GM15510 (cell line): ENCODE data around the gene DNMT3A.

Source experiments
- POLR2A ChIP-seq: IDR thresholded peaks from 3 replicates; pipeline ENCODE4 v1.6.1; 2011; ENCODE audit warnings: borderline replicate concordance; ENCODE audit not compliant: insufficient read length; ENCODE audit errors: extremely low read depth

Gene DNMT3A

DNA sequence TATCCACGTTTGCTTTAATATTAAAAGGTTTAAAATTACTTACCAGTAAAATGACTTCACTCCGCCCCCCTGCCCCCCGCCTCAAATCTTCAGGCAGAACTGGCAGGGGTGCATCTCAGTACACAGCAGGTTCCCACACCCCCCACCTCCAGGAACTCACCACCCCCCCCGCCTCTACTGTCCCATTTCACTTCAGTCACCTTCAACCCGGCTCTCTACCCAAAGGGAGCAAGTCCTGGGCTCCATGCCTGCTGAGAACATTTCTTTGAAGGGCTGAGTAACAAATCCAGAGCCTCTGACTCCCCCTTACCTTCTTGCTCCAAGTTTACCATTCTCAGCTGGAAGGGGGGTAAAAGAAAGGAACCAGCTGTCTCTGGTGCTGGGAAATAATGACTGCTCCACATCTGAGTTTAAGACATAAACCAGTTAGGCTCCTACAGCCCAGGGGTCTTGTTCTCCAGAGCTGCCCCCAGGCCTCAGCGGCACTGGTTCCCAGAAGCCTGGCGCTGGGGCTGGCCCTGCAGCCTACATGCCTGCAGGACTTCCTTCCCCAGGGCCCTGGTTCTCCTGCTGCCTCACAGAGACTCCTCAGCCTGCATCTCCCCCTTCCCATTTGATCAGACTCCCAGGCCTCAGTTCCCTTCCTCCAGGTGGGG lies 42.8 kb downstream of the DNMT3A start:
- TF ChIP-seq POLR2A, result no peak

DNA sequence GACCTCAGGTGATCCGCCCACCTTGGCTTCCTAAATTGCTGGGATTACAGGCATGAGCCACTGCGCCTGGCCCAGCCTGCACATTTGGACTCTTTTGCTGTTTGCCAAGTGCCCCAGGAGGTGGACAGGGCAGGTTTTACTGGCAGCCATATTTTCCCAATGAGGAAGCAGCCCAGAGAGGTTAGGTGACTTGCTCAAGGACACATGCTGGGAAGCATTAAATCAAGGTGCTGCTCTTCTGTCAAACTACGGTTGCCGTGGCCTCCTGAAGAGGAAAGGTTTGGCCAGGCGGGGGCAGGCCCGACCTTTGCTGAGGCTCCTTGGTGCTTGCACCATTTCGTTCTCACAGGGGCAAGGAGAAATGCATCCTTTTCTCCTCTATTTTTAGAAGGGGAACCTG lies 44.0 kb downstream of the DNMT3A start:
- TF ChIP-seq POLR2A, result no peak

DNA sequence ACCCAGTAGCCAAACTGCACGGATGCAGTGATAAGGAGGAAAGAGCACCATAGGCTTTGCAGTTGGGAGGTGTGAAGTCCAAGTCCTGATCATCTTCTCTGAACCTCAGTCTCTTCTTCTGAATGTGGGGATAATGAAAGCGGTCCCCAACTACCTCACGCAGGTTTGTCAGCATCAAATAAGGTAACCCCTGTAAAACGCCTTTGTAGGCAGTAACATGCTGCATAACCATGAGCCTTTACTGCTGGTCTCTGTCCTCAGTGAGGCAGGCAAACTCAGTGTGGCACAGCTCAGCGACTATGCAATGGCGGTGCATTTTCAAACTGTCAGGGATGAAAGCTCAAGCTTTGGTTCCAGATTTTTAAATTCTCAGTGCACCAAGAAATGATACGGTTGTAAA lies 46.1 kb downstream of the DNMT3A start:
- no peak for TF ChIP-seq POLR2A

DNA sequence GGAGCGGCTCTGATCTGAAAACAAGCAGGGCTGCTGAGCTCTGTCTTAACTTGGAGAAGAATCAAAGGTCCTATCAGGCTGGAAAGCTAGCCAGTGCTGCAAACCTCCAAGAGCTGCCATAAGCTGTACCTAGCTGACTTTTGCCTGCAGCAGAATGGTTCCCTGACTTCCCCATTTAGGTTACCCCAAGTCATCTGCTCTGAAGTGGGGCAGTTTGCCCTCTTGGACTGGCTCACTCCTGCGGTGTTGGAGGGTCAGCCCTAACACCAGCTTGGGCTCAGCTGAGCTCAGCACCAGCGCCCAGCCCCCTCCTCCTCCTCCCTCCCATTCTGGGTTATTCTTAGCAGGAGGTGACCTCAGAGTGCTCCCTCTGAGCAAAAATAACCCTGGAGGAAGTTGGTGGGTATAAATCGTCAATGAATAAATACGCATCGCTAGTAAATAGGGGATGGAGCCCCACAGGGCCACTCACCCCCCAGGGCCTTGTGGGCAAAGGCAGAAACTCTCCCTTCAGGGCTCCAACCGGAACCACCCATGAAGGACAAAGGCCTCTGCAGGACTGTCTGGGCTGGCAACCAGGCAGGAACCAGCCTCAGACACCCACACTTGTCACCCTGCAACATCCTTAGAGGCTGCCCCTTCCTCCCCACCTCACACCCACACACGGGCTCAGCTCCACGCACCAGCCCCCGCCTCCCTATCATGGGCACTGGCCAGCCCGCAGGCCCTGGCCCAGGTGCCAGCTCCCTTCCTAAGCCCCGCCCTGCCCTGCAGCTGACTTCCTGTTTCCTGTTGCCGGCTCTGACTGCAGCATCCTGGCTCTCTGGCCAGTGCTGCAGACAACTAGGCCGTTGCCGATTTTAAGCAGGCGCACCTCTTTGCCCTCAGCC lies 46.9 kb downstream of the DNMT3A start:
- TF ChIP-seq POLR2A, result peak; percentile 64

DNA sequence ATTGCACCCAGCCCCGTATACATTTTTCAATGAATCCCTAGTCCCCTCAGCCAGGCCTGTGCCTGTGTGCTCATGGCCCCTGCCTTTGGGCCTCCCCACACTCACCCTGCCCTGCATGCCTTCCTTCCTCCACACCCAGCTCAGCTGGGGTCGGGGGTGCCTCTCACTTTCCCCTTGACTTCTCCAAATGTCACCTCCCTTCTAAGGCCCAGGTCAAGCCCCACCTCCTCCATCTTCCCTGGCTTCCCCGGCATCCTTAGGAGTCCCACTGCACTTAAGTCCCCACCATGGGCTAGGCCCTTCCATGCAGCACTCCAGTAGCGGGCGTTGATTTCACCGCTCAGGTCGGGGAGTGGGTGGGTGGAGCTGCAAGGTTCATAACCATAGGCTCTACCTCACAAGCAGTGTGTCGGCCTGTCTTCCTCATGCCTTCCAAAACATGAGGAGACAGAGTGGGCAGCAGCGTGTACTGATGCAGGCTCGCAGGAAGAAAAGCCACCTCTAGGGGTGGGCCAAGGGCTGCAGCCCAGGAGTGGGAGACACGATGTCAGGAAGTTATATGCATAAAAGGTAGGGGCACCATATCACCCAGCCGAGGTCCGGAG lies 47.7 kb downstream of the DNMT3A start:
- TF ChIP-seq POLR2A, result no peak

DNA sequence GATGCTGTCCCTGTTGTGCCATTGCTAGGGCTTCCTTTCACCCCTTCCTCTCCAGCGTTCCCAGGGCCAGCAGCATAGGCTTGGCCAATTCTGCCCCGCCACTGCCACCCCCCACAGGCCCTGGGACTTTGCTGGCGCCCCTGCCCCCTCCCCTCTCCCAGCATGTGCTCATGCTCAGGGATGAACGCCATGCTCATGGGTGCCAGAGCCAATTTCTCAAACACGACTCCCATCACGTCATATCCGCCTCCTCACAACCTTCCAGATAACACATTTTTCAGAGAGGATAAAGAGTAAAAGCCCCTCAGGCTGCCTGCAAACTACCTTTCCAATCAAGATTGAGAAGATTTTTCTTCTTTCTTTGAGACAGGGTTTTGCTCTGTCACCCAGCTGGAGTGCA lies 48.6 kb downstream of the DNMT3A start:
- no peak for TF ChIP-seq POLR2A

DNA sequence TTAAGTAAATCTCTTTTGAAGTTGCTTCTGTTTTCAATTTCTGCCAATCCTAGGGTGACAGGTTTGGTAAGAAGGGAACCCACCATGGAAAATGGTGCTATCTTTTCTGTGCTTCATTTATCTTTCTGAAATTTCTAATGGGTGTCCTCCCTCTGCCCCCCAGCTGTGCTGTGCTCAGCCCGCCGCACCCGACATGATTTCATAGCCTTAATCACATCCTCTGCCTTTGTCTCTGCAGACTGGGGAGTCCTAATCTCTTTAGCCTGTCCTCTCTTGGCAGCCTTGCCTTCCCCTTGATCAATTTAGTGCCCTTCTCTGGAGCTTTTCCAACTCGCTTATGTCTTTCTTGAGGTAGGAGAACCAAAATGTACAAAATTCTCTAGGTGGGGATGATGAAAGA lies 49.3 kb downstream of the DNMT3A start:
- TF ChIP-seq POLR2A, result no peak

DNA sequence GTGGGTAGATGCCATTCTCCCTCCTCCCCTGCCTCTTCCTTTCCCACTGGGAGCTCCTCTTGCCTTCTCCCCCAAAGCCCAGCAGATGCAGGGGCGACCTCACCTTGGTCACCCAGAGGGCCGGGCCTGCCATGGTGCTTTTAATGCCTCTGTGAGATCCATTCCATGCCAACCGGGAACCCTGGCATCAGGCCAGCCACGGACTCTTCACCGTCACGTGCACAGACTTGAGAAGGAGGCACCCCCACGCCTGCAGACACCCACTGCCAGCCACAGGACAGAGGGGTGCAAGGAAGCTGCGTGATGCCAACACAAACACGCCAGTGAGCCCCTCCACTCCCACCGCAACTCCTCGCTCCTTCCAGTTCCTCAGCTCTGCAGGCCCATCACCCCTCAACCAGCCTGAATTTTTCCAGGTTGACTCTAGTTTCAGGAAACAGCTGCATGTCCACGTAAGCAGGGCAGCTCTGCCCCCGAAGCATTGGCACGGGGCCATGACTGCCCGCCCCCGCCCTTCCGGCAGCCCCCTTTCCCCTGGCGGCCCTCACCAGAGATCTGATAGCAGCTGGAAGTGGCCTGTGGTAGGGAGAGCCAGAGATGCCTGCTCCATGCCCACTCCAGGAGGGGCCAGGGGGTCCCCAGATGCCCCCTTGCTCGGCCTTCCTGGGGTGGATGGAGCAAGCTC lies 50.8 kb downstream of the DNMT3A start:
- no peak for TF ChIP-seq POLR2A

DNA sequence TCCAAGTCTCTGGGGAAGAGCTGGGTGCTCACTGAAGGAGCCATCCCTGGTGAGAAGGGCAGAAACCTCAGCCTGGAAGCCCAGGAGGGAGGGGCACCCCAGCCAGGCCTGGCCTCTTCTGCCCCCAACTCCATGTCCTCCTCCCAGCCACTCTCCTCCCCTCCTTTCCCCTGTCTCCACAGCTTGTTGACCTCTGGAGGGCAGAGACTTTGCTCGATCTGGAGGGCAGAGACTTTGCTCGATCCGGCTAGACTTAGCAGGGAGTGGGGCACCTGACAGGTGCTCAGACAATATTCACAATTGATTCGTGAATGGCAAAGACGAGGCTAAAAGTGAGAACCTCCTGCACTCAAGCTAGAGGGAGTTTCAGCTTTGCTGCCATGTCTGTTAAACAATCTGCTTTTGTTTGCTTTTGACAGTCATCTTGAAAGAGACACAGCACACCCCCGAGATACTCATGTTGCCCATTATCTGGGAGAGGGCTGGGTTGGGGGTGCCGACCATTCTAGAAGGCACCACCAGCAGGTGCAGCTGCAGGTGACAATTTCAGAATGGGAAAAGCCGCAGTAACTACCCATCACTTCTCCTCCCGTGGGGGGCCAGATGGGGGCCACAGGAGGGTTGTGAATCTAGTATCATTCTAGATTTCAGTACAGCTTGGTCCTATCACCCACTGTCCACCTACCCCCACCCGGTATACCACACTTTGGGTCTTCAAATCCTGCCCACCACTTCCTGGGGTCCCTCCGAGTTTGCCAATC lies 54.8 kb downstream of the DNMT3A start:
- TF ChIP-seq POLR2A, result no peak

DNA sequence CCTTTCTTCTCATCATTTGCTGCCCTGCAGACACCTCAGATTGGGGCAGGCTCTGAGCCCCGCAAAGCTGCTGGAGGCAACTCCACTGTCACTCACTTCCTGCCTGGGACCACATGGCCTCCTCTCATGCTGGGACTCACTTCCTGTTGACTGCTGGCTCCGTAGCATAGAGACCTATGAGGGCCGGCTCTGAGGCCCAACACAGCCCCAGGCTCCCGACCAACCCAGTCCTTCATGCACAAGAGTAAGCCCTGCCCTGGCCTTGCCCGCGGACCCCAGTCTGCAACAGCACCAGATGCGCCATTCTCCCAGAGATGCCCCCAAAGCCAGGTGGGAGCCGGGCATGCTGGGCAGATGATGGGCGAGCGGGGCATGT lies 55.7 kb downstream of the DNMT3A start:
- TF ChIP-seq POLR2A, result peak; percentile 26

DNA sequence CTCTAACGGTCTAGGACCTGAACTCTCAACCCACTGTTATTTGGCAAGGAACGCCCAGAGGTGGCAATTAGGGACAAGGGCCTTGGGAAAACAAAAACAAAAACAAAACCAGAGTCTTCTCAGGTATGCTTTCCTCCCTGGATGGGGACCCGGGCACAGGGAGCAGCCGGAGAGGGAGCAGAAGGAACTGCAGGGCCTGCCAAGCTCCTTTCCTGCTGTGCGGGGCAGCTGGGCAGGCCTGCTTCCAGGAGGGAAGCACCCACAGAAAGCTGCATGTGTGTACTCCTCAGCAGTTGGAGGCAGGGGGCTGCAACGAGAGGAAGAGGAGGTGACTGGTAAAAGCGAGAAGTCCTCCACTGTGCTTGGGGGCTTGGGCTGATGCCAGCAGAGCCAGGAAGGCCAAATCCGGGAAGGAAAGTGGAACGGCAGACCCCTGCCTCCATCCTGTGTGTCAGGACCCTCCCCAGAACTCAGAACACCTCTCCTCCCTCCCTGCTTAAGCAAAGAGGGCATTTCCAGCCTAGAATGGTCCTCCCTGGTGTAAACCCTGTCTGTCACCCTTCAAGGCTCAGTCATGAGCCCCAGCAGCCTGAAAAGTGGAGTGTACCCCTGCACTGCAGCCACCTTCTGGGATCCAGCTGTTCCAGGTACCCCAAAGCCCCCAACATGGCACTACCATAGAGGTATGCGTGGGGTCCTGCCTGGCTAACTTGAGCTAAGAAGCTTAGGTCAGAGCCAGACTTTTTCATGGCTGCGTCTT lies 56.3 kb downstream of the DNMT3A start:
- TF ChIP-seq POLR2A, result no peak

DNA sequence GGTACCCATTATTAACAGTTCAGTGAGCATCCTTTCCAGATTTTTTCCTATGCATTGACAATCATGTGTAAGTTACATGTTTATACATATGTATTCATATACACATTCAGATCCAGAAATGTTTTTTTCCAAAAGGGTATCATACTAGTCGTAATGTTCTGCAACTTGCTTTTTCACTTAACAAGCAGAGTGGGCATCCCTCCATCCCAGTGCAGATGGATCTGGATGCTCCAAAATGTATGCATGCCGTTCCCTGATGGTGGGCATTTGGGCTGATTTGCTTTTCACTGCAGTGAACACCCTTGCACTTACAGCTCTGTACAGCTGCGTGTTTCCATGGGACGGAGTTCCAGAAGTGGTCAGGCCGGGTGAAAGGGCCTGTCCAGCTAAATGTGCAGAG lies 57.0 kb downstream of the DNMT3A start:
- no peak for TF ChIP-seq POLR2A

DNA sequence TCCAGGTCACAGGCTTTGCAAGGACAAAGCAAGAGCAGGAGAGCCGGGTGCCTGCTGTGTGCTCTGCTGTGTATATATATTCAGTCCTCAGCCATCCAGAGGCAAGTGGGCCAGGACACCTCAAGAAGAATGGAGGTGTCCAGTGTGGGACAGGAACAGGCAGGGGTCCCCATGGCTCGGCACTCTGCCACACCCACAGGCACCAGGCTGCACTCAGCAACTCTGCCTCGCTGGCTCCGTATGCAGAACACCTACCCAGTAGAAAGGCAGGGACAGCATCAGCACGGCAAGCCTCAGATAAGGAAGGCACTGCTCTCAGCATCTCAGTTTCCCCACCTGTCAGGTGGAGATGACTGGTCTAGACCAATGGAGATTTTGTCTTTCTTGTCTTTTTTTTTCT lies 57.8 kb downstream of the DNMT3A start:
- TF ChIP-seq POLR2A, result no peak

DNA sequence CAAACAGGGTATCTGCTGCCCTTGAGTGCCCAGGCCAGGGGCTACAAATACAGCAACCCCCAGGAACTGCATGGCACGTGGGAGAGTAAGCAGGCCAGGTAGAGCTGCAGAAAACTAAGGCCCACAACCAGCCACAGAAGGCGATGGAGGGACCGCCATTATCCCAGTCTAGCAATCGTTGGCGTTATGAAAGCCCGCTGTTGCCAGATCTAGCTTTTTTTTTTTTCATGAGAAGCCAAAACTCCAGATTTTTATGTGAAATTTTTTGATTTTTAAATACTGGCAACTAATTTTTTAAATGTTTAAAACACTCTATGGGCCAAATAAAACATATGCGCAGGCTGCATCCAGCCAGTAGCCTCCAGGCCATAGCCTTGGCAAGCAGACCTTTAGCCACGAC lies 59.8 kb downstream of the DNMT3A start:
- TF ChIP-seq POLR2A, result no peak
